B cell (primary cell): ENCODE data around the gene SLC7A1. TPM values are rescaled to one million over a fixed set of nuclear protein-coding genes. Genes with fewer than 3 reads are reported as not detected.

Source experiments
- ATAC-seq: fragments of 200-7000 bp; cut with Tn5 transposase; one replicate; pipeline ENCODE4 v1.10.0; 2021; ENCODE audit warnings: low read depth, mild to moderate bottlenecking, moderate number of reproducible peaks, moderate library complexity
- CTCF ChIA-PET: fragments of 350-600 bp; sonication (Branson Sonifier 250); formaldehyde crosslinking; loops from one replicate; lab custom pipeline; 2021; ENCODE audit warnings: antibody characterized with exemption, inconsistent platforms; lab: Charles Lee
- POLR2A ChIA-PET: fragments of 350-600 bp; sonication (Branson Sonifier 250); formaldehyde crosslinking; loops from one replicate; lab custom pipeline; 2021; ENCODE audit warnings: antibody characterized with exemption; lab: Charles Lee
- DNase-seq: peaks from one replicate; pipeline ENCODE4 v3.0.0; 2013
- H2AFZ ChIP-seq: 2 replicates; pipeline ENCODE4 v1.6.1; 2012; ENCODE audit warnings: mild to moderate bottlenecking, low read depth, low read length; ENCODE audit not compliant: insufficient read depth, poor library complexity, severe bottlenecking
- H3K27ac ChIP-seq, 2 donors: 1 replicate in 1 of 2; 2 replicates in 1 of 2; pipeline ENCODE4 v1.5.1; 2012 to 2013; ENCODE audit warnings: low read length in 2 of 2, mild to moderate bottlenecking in 2 of 2, moderate library complexity in 1 of 2
- H3K27me3 ChIP-seq, 4 experiments: fragments of 200-600 bp in 1 of 4; sonication (generic) in 1 of 4; replicated peaks in 1 of 4; 1 replicate in 2 of 4; 2 replicates in 2 of 4; pipeline versions ENCODE4 v1.6.1 to v1.7.0; 2013 to 2016; ENCODE audit warnings: low read length in 3 of 4, mild to moderate bottlenecking in 2 of 4, mixed read lengths in 1 of 4, moderate library complexity in 1 of 4; ENCODE audit not compliant: insufficient read depth in 4 of 4, control insufficient read depth in 3 of 4; ENCODE audit errors: control extremely low read depth in 1 of 4
- H3K36me3 ChIP-seq, 2 experiments: replicated peaks in 1 of 2; 1 replicate in 1 of 2; 2 replicates in 1 of 2; pipeline versions ENCODE4 v1.6.1 to v1.7.1; 2013; ENCODE audit warnings: low read length in 1 of 2; ENCODE audit not compliant: insufficient read depth in 2 of 2, control insufficient read depth in 1 of 2; ENCODE audit errors: control extremely low read depth in 1 of 2, extremely low read depth in 1 of 2
- H3K4me1 ChIP-seq, 2 donors: fragments of 200-600 bp in 1 of 2; sonication (generic) in 1 of 2; 1 replicate in 1 of 2; 2 replicates in 1 of 2; pipeline versions ENCODE4 v1.5.1 to v1.6.1; 2013 to 2017; ENCODE audit warnings: low read length in 2 of 2; ENCODE audit not compliant: control insufficient read depth in 2 of 2, insufficient read depth in 2 of 2
- H3K4me2 ChIP-seq: replicated peaks from 2 replicates; pipeline ENCODE3; 2012; ENCODE audit warnings: mild to moderate bottlenecking, low read depth, low read length; ENCODE audit not compliant: poor library complexity, severe bottlenecking
- H3K4me3 ChIP-seq, 5 experiments: fragments of 200-600 bp in 1 of 5; sonication (generic) in 1 of 5; 1 replicate in 3 of 5; 2 replicates in 2 of 5; pipeline versions ENCODE4 v1.5.1 to v1.7.0; 2011 to 2016; ENCODE audit warnings: low read length in 4 of 5, mild to moderate bottlenecking in 4 of 5, low read depth in 2 of 5, control low read depth in 1 of 5, moderate library complexity in 1 of 5; ENCODE audit not compliant: insufficient read depth in 1 of 5; ENCODE audit errors: control extremely low read depth in 1 of 5, extremely low read depth in 1 of 5
- H3K79me2 ChIP-seq: fragments of 200-600 bp; sonication (generic); one replicate; pipeline ENCODE4 v1.6.0; 2016; ENCODE audit warnings: low read length; ENCODE audit not compliant: control insufficient read depth, insufficient read depth
- H3K9ac ChIP-seq: fragments of 200-600 bp; sonication (generic); 2 replicates; pipeline ENCODE4 v1.6.1; 2017; ENCODE audit warnings: mild to moderate bottlenecking, low read length, moderate library complexity
- H3K9me3 ChIP-seq, 3 donors: one replicate each; pipeline versions ENCODE4 v1.6.1 to v1.7.1; 2013; ENCODE audit warnings: low read length in 2 of 3; ENCODE audit not compliant: control insufficient read depth in 2 of 3, insufficient read depth in 1 of 3; ENCODE audit errors: control extremely low read depth in 1 of 3
- H4K20me1 ChIP-seq: 2 replicates; pipeline ENCODE4 v1.6.0; 2012; ENCODE audit warnings: mild to moderate bottlenecking, low read length; ENCODE audit not compliant: insufficient read depth, control insufficient read depth, poor library complexity, severe bottlenecking
- H3K27ac Mint-ChIP-seq: one replicate; pipeline ENCODE4 v1.8.0; 2021; ENCODE audit warnings: mixed read lengths
- H3K27me3 Mint-ChIP-seq: one replicate; pipeline ENCODE4 v1.8.0; 2021; ENCODE audit warnings: mixed read lengths
- H3K4me1 Mint-ChIP-seq: one replicate; pipeline ENCODE4 v1.8.0; 2021; ENCODE audit warnings: mixed read lengths
- H3K4me3 Mint-ChIP-seq: one replicate; pipeline ENCODE4 v1.8.0; 2021; ENCODE audit warnings: mixed read lengths
- H3K9me3 Mint-ChIP-seq: one replicate; pipeline ENCODE4 v1.8.0; 2022; ENCODE audit warnings: mixed read lengths; ENCODE audit not compliant: insufficient read depth
- EZH2 ChIP-seq: IDR thresholded peaks from 2 replicates; pipeline ENCODE4 v1.6.1; 2012; ENCODE audit warnings: borderline replicate concordance, low read depth, mild to moderate bottlenecking, moderate library complexity, low read length; ENCODE audit not compliant: insufficient read depth, poor library complexity, severe bottlenecking
- WGBS: methylation state at CpG from one replicate; pipeline ENCODE4 v1.1.5; 2013; ENCODE audit warnings: missing lambda C conversion rate; ENCODE audit not compliant: insufficient coverage; 5-methylcytosine and 5-hydroxymethylcytosine counted together
- intact Hi-C: fragments of 100-400 bp; cut with micrococcal nuclease; formaldehyde crosslinking; loops from one replicate; pipeline ENCODE4 v1.10.0; 2022
- polyA plus RNA-seq: library from polyadenylated mRNA; depleted of rRNA; stranded (reverse); fragments of >200 nt; gene quantifications from 2 replicates; pipeline ENCODE4 v1.2.3, GENCODE V29; 2012
- total RNA-seq, 2 donors: library from RNA; stranded (reverse); fragments of 120-200 nt in 1 of 2; gene quantifications; 1 replicate in 1 of 2; 2 replicates in 1 of 2; pipeline versions ENCODE4 v1.2.3 to v1.2.4, GENCODE V29; 2013 to 2022
- TF ChIP-seq, protein P1 (sequence below): fragments of 200-600 bp; IDR thresholded peaks from one replicate; pipeline ENCODE4 v1.8.0; 2022; ENCODE audit warnings: antibody characterized with exemption, mild to moderate bottlenecking

The SLC7A1 gene
- total and polyA plus RNA-seq, 2 donors (not counting 1 experiment from before 2014, with no cell fraction given): 3.3 to 23.1 TPM

DNA sequence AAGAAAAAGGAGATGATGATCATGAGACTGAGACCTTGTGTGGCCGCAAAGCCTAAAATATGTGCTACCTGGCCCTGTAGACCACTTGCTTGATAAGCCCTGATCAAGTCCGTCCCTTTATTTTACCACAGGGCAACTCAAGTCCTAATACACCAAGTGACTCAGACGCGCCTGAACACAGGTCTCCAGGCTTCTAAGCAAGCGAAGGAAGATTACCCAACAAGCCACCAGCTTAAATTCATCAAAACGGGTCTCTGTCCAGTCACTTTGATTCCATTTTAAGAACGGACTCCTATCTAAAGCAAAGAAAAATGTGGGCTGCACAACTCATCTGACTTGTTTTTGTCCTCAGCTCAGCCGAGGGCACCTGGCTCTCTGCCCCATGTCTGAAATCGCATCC is 26.8 kb downstream of the SLC7A1 start:
- no peak overlapping the region for H3K4me2 ChIP-seq
- H3K9ac ChIP-seq: no peak overlapping the region
- H3K4me3 ChIP-seq: no peak overlapping the region
- H2AFZ ChIP-seq: no peak overlapping the region
- no peaks in the 10 kb centered on the region for H3K27me3 ChIP-seq
- 93% methylated on average over 8 of the region's 9 CpGs for WGBS
- POLR2A ChIA-PET: no interaction called here
- Mint-ChIP-seq H3K4me3 (no peak overlapping the region), H3K27me3 (no peaks in the 10 kb centered on the region), H3K4me1 (peaks cover 21% of the 10 kb centered on the region), H3K27ac (no peak overlapping the region), H3K9me3 (no peaks in the 10 kb centered on the region)
- H3K36me3 ChIP-seq: no peaks in the 10 kb centered on the region
- ATAC-seq: no peak
- H3K9me3 ChIP-seq: no peaks in the 10 kb centered on the region
- no peak for DNase-seq
- H3K27ac ChIP-seq: no peak overlapping the region
- CTCF ChIA-PET: no interaction called here
- H3K79me2 ChIP-seq: peaks cover 74% of the 10 kb centered on the region
- H3K4me1 ChIP-seq: peaks cover 5 to 6% of the 10 kb centered on the region in 2 donors
- TF ChIP-seq, protein P1, sequence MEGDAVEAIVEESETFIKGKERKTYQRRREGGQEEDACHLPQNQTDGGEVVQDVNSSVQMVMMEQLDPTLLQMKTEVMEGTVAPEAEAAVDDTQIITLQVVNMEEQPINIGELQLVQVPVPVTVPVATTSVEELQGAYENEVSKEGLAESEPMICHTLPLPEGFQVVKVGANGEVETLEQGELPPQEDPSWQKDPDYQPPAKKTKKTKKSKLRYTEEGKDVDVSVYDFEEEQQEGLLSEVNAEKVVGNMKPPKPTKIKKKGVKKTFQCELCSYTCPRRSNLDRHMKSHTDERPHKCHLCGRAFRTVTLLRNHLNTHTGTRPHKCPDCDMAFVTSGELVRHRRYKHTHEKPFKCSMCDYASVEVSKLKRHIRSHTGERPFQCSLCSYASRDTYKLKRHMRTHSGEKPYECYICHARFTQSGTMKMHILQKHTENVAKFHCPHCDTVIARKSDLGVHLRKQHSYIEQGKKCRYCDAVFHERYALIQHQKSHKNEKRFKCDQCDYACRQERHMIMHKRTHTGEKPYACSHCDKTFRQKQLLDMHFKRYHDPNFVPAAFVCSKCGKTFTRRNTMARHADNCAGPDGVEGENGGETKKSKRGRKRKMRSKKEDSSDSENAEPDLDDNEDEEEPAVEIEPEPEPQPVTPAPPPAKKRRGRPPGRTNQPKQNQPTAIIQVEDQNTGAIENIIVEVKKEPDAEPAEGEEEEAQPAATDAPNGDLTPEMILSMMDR: no peak
- TF ChIP-seq EZH2: no peak
- H4K20me1 ChIP-seq: peaks cover 6% of the 10 kb centered on the region
- intact Hi-C loops: no loop called here

DNA sequence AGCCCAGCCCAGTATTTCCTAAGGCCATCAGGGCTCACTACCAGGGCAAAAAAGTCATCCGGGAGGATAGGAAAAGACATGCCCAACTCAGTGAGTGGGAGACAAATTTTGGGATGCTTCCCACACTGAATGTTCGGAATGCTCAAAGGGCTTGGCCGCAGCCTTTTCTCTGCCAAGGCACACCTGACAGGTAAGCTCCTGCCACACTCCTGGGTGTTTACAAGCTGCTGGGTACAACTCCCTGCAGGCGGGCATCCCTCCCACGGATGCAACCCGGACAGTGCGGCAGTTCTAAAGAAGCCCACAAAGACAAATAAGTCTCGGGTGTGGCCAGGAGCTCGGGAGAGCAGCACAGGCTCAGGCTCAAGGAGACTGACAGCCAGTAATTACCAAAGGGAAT is 28.1 kb downstream of the SLC7A1 start:
- peaks cover 13% of the 10 kb centered on the region for H3K4me1 Mint-ChIP-seq
- Histone ChIP-seq H2AFZ (no peak overlapping the region), H3K4me2 (no peak overlapping the region), H3K36me3 (no peaks in the 10 kb centered on the region), H4K20me1 (peaks cover 2% of the 10 kb centered on the region), H3K9ac (no peak overlapping the region), H3K79me2 (peaks cover 68% of the 10 kb centered on the region), H3K4me3 (no peak overlapping the region), H3K27me3 (no peaks in the 10 kb centered on the region), H3K27ac (no peak overlapping the region), H3K9me3 (no peaks in the 10 kb centered on the region), H3K4me1 (no peaks in the 10 kb centered on the region)
- H3K4me3 Mint-ChIP-seq: no peak overlapping the region
- POLR2A ChIA-PET: no interaction called here
- no peak for DNase-seq
- intact Hi-C loops: no loop called here
- H3K27ac Mint-ChIP-seq: no peak overlapping the region
- H3K27me3 Mint-ChIP-seq: no peaks in the 10 kb centered on the region
- H3K9me3 Mint-ChIP-seq: no peaks in the 10 kb centered on the region
- 97% methylated on average over 9 of the region's 9 CpGs for WGBS
- ATAC-seq: no peak
- CTCF ChIA-PET: interaction anchor here (0.9 kb wide), 1 partner anchor 59 kb away, joined by 3 read pairs; no protein-coding TSS in a partner anchor
- TF ChIP-seq, protein P1: no peak
- TF ChIP-seq EZH2: no peak
